H1 (cell line): ENCODE measurements around the gene NOSIP. TPM values are rescaled to one million over a fixed set of nuclear protein-coding genes. Genes with fewer than 3 reads are reported as not detected.

ENCODE experiments used
- POLR2A ChIP-seq, 2 experiments: IDR thresholded peaks; 1 replicate in 1 of 2; 2 replicates in 1 of 2; pipeline ENCODE4 v1.6.1; 2011; ENCODE audit warnings: low read depth in 2 of 2, low read length in 2 of 2, mild to moderate bottlenecking in 2 of 2; ENCODE audit errors: control extremely low read depth in 1 of 2
- polyA plus RNA-seq, 7 experiments: library from polyadenylated mRNA; depleted of rRNA in 3 of 7; stranded (reverse) in 5 of 7; unstranded in 2 of 7; fragments of >200 nt in 5 of 7; fragments of 200-250 nt in 2 of 7; gene quantifications; 1 replicate in 5 of 7; 2 replicates in 1 of 7; 4 replicates in 1 of 7; pipeline versions ENCODE4 v1.2.1 to v1.2.3, GENCODE V29; 2011 to 2013; ENCODE audit warnings: missing spikeins in 2 of 7, mixed read lengths in 2 of 7
- total RNA-seq: library from RNA; stranded (reverse); fragmentation: NEBNext Ultra II Directional; extraction: Animal tissue kit (Norgen Biotek cat#: 25700); gene quantifications from 2 replicates; pipeline ENCODE4 v1.2.1, GENCODE V29; 2021

The NOSIP gene
- total and polyA plus RNA-seq, 2 of the 8 experiments (the other 6 are each of a cell fraction or from before 2014, with no cell fraction given) = 85.1 to 192 TPM

- peak in 1 of 2 experiments; percentile 62; a peak in 2 of 3 replicates for TF ChIP-seq POLR2A (IDR thresholded peaks at IDR 0.05; ENCODE audit: control extremely low read depth in 1 of 2, low read depth in 2 of 2, low read length in 2 of 2)
- TF ChIP-seq, all 59 proteins: peak for 5
Measured at GRCh38 chr19:49592486-49593232, 12.3 kb upstream of the NOSIP start (continued).
